ENCODE results near the gene OR1S1. TPM values are rescaled to one million over a fixed set of nuclear protein-coding genes. Genes with fewer than 3 reads are reported as not detected.

Gene OR1S1
- total and polyA plus RNA-seq, 2 experiments from 2014 or later, result not detected

DNA sequence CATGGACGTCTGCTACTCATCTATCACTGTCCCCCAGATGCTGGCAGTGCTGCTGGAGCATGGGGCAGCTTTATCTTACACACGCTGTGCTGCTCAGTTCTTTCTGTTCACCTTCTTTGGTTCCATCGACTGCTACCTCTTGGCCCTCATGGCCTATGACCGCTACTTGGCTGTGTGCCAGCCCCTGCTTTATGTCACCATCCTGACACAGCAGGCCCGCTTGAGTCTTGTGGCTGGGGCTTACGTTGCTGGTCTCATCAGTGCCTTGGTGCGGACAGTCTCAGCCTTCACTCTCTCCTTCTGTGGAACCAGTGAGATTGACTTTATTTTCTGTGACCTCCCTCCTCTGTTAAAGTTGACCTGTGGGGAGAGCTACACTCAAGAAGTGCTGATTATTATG, 32.9 kb upstream of the OR1S1 start (continued):
- TF ChIP-seq, protein P1, sequence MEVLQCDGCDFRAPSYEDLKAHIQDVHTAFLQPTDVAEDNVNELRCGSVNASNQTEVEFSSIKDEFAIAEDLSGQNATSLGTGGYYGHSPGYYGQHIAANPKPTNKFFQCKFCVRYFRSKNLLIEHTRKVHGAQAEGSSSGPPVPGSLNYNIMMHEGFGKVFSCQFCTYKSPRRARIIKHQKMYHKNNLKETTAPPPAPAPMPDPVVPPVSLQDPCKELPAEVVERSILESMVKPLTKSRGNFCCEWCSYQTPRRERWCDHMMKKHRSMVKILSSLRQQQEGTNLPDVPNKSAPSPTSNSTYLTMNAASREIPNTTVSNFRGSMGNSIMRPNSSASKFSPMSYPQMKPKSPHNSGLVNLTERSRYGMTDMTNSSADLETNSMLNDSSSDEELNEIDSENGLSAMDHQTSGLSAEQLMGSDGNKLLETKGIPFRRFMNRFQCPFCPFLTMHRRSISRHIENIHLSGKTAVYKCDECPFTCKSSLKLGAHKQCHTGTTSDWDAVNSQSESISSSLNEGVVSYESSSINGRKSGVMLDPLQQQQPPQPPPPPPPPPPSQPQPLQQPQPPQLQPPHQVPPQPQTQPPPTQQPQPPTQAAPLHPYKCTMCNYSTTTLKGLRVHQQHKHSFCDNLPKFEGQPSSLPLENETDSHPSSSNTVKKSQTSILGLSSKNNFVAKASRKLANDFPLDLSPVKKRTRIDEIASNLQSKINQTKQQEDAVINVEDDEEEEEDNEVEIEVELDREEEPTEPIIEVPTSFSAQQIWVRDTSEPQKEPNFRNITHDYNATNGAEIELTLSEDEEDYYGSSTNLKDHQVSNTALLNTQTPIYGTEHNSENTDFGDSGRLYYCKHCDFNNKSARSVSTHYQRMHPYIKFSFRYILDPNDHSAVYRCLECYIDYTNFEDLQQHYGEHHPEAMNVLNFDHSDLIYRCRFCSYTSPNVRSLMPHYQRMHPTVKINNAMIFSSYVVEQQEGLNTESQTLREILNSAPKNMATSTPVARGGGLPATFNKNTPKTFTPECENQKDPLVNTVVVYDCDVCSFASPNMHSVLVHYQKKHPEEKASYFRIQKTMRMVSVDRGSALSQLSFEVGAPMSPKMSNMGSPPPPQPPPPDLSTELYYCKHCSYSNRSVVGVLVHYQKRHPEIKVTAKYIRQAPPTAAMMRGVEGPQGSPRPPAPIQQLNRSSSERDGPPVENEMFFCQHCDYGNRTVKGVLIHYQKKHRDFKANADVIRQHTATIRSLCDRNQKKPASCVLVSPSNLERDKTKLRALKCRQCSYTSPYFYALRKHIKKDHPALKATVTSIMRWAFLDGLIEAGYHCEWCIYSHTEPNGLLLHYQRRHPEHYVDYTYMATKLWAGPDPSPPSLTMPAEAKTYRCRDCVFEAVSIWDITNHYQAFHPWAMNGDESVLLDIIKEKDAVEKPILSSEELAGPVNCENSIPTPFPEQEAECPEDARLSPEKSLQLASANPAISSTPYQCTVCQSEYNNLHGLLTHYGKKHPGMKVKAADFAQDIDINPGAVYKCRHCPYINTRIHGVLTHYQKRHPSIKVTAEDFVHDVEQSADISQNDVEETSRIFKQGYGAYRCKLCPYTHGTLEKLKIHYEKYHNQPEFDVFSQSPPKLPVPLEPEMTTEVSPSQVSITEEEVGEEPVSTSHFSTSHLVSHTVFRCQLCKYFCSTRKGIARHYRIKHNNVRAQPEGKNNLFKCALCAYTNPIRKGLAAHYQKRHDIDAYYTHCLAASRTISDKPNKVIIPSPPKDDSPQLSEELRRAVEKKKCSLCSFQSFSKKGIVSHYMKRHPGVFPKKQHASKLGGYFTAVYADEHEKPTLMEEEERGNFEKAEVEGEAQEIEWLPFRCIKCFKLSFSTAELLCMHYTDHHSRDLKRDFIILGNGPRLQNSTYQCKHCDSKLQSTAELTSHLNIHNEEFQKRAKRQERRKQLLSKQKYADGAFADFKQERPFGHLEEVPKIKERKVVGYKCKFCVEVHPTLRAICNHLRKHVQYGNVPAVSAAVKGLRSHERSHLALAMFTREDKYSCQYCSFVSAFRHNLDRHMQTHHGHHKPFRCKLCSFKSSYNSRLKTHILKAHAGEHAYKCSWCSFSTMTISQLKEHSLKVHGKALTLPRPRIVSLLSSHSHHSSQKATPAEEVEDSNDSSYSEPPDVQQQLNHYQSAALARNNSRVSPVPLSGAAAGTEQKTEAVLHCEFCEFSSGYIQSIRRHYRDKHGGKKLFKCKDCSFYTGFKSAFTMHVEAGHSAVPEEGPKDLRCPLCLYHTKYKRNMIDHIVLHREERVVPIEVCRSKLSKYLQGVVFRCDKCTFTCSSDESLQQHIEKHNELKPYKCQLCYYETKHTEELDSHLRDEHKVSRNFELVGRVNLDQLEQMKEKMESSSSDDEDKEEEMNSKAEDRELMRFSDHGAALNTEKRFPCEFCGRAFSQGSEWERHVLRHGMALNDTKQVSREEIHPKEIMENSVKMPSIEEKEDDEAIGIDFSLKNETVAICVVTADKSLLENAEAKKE (CRISPR knock-in tag; IDR thresholded peaks at IDR 0.05), result no peak

DNA sequence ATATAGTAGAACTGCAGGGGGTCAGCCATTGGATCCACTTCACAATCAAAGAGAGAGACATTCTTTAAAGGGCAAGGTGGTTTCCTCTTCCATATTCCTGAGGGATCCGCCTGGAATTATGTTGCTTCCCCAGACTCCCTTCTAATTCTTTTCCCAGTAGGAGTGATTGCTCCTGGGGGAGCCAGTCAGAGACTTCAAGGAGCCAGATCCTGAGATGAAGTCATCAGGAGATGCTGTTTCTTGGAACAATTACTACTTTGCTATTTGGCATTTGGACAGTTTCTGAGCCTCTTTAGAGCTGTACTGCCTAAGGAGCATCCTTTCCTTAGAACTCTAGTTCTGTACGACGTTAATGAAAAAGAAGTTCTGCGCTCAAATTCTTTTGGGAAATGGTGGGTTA, 25.6 kb upstream of the OR1S1 start:
- H3K9me2 ChIP-seq (ENCODE audit: insufficient read depth), result peaks cover 37% of the 10 kb centered on the region
- H3K27me3 Mint-ChIP-seq (ENCODE audit: insufficient read depth, low read depth, poor library complexity), result no peaks in the 10 kb centered on the region
- no peak for ATAC-seq
- TF ChIP-seq STAT1 (IDR thresholded peaks at IDR 0.05; ENCODE audit: unreplicated experiment) (no peak), JUNB (IDR thresholded peaks at IDR 0.05; ENCODE audit: unreplicated experiment) (no peak), CREB1 (CRISPR knock-in tag; IDR thresholded peaks at IDR 0.05; ENCODE audit: low read depth) (no peak), EZH2phosphoT487 (IDR thresholded peaks at IDR 0.05; ENCODE audit: unreplicated experiment) (no peak), POLR2AphosphoS5 (IDR thresholded peaks at IDR 0.05; ENCODE audit: low read depth) (no peak), ZNF114 (CRISPR knock-in tag; IDR thresholded peaks at IDR 0.05) (no peak), ZNF331 (CRISPR knock-in tag; IDR thresholded peaks at IDR 0.05; ENCODE audit: low read depth) (no peak), EZH2 (IDR thresholded peaks at IDR 0.05; ENCODE audit: low read depth, unreplicated experiment) (no peak), NANOG (IDR thresholded peaks at IDR 0.05; ENCODE audit: borderline replicate concordance) (no peak)
- TF ChIP-seq, protein P2, sequence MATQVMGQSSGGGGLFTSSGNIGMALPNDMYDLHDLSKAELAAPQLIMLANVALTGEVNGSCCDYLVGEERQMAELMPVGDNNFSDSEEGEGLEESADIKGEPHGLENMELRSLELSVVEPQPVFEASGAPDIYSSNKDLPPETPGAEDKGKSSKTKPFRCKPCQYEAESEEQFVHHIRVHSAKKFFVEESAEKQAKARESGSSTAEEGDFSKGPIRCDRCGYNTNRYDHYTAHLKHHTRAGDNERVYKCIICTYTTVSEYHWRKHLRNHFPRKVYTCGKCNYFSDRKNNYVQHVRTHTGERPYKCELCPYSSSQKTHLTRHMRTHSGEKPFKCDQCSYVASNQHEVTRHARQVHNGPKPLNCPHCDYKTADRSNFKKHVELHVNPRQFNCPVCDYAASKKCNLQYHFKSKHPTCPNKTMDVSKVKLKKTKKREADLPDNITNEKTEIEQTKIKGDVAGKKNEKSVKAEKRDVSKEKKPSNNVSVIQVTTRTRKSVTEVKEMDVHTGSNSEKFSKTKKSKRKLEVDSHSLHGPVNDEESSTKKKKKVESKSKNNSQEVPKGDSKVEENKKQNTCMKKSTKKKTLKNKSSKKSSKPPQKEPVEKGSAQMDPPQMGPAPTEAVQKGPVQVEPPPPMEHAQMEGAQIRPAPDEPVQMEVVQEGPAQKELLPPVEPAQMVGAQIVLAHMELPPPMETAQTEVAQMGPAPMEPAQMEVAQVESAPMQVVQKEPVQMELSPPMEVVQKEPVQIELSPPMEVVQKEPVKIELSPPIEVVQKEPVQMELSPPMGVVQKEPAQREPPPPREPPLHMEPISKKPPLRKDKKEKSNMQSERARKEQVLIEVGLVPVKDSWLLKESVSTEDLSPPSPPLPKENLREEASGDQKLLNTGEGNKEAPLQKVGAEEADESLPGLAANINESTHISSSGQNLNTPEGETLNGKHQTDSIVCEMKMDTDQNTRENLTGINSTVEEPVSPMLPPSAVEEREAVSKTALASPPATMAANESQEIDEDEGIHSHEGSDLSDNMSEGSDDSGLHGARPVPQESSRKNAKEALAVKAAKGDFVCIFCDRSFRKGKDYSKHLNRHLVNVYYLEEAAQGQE (IDR thresholded peaks at IDR 0.05; ENCODE audit: unreplicated experiment), result no peak
- TF ChIP-seq, protein P3, sequence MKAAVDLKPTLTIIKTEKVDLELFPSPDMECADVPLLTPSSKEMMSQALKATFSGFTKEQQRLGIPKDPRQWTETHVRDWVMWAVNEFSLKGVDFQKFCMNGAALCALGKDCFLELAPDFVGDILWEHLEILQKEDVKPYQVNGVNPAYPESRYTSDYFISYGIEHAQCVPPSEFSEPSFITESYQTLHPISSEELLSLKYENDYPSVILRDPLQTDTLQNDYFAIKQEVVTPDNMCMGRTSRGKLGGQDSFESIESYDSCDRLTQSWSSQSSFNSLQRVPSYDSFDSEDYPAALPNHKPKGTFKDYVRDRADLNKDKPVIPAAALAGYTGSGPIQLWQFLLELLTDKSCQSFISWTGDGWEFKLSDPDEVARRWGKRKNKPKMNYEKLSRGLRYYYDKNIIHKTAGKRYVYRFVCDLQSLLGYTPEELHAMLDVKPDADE (IDR thresholded peaks at IDR 0.05), result no peak

More for the DNA sequence above, 25.6 kb upstream of the OR1S1 start:
- no peaks in the 10 kb centered on the region for H3K36me3 Mint-ChIP-seq (ENCODE audit: low read depth)
- H3K9me3 Mint-ChIP-seq, result no peaks in the 10 kb centered on the region; the same call in 2 of the 3 replicates
- Histone ChIP-seq H3K27ac (ENCODE audit: low read depth) (no peak overlapping the region), H3K4me2 (no peak overlapping the region), H3F3A (replicated peaks; ENCODE audit: low read depth) (no peaks in the 10 kb centered on the region), H3K27me3 (ENCODE audit: insufficient read depth) (no peaks in the 10 kb centered on the region), H3K36me3 (ENCODE audit: insufficient read depth) (no peaks in the 10 kb centered on the region), H3K4me3 (no peak overlapping the region), H4K20me1 (replicated peaks; ENCODE audit: insufficient read depth) (no peaks in the 10 kb centered on the region), H2AFZ (no peak overlapping the region), H3K79me2 (replicated peaks; ENCODE audit: insufficient read depth) (no peaks in the 10 kb centered on the region), H3K4me1 (ENCODE audit: insufficient read depth) (no peaks in the 10 kb centered on the region)
- no peak overlapping the region for H3K4me3 Mint-ChIP-seq
- H3K27ac Mint-ChIP-seq, result no peak overlapping the region
- peak; percentile 5 for DNase-seq (ENCODE audit: low spot score)
- peaks cover 2% of the 10 kb centered on the region; the same call in 1 of the 3 replicates for H3K4me1 Mint-ChIP-seq

Data from GM23338 (cell line).